ENCODE data around the gene CDH22. TPM values are rescaled to one million over a fixed set of nuclear protein-coding genes. Genes with fewer than 3 reads are reported as not detected.

Gene CDH22
- total RNA-seq, 3 donors from 2014 or later (not counting 1 experiment from before 2014, with no cell fraction given): not detected

GRCh38 chr20:46229478-46230105, 78.7 kb downstream of the CDH22 start:
- Mint-ChIP-seq H3K4me1 (no peaks in the 10 kb centered on the region), H3K36me3 (no peaks in the 10 kb centered on the region), H3K27me3 (ENCODE audit: low read depth in 2 of 2) (peaks cover 18 to 26% of the 10 kb centered on the region in 2 donors), H3K27ac (no peak overlapping the region), H3K4me3 (no peak overlapping the region), H3K9me3 (no peaks in the 10 kb centered on the region)
- Histone ChIP-seq H3K4me1 (ENCODE audit: control insufficient read depth, insufficient read depth, low read length) (peaks cover 4% of the 10 kb centered on the region), H3K27me3 (ENCODE audit: control insufficient read depth, insufficient read depth, low read length) (peaks cover 5% of the 10 kb centered on the region), H3K4me3 (ENCODE audit: low read length) (no peak overlapping the region), H3K9me3 (ENCODE audit: control insufficient read depth, insufficient read depth, low read length) (no peaks in the 10 kb centered on the region), H3K27ac (ENCODE audit: low read length) (no peak overlapping the region), H3K36me3 (ENCODE audit: control insufficient read depth, insufficient read depth, low read length) (no peaks in the 10 kb centered on the region)
- intact Hi-C loops (cut with micrococcal nuclease): no loop called here
- WGBS (ENCODE audit: insufficient coverage): 51% methylated on average over 4 of the region's 5 CpGs
- no peak for TF ChIP-seq CTCF (IDR thresholded peaks at IDR 0.05)
- DNase-seq (no peak), ATAC-seq (no peak)

GRCh38 chr20:46228670-46229069, 79.6 kb downstream of the CDH22 start:
- H3K27me3 ChIP-seq (ENCODE audit: control insufficient read depth, insufficient read depth, low read length): peaks cover 5% of the 10 kb centered on the region
- peaks cover 21 to 26% of the 10 kb centered on the region in 2 donors for H3K27me3 Mint-ChIP-seq (ENCODE audit: low read depth in 2 of 2)
- no peak overlapping the region for H3K4me3 Mint-ChIP-seq

GRCh38 chr20:46227272-46227767, 81.0 kb downstream of the CDH22 start:
- Histone ChIP-seq H3K4me1 (ENCODE audit: control insufficient read depth, insufficient read depth, low read length) (peaks cover 4% of the 10 kb centered on the region), H3K36me3 (ENCODE audit: control insufficient read depth, insufficient read depth, low read length) (no peaks in the 10 kb centered on the region), H3K27me3 (ENCODE audit: control insufficient read depth, insufficient read depth, low read length) (peaks cover 5% of the 10 kb centered on the region), H3K27ac (ENCODE audit: low read length) (no peak overlapping the region), H3K4me3 (ENCODE audit: low read length) (no peak overlapping the region), H3K9me3 (ENCODE audit: control insufficient read depth, insufficient read depth, low read length) (no peaks in the 10 kb centered on the region)
- no peaks in the 10 kb centered on the region for H3K9me3 Mint-ChIP-seq
- no peaks in the 10 kb centered on the region for H3K4me1 Mint-ChIP-seq
- DNase-seq (no peak), ATAC-seq (no peak)
- intact Hi-C loops (cut with micrococcal nuclease): no loop called here
- no peak overlapping the region for H3K4me3 Mint-ChIP-seq
- H3K36me3 Mint-ChIP-seq: no peaks in the 10 kb centered on the region
- TF ChIP-seq CTCF (IDR thresholded peaks at IDR 0.05): no peak
- H3K27me3 Mint-ChIP-seq (ENCODE audit: low read depth in 2 of 2): peaks cover 19 to 34% of the 10 kb centered on the region in 2 donors
- 63% methylated on average over 33 of the region's 33 CpGs for WGBS (ENCODE audit: insufficient coverage)
- no peak overlapping the region for H3K27ac Mint-ChIP-seq

More at GRCh38 chr20:46228670-46229069, 79.6 kb downstream of the CDH22 start:
- no peaks in the 10 kb centered on the region for H3K4me1 Mint-ChIP-seq
- no peaks in the 10 kb centered on the region for H3K36me3 Mint-ChIP-seq
- WGBS (ENCODE audit: insufficient coverage): 64% methylated on average over 8 of the region's 8 CpGs
- no peaks in the 10 kb centered on the region for H3K9me3 Mint-ChIP-seq
- no peaks in the 10 kb centered on the region for H3K36me3 ChIP-seq (ENCODE audit: control insufficient read depth, insufficient read depth, low read length)
- DNase-seq (no peak), ATAC-seq (no peak)
- no peak overlapping the region for H3K27ac ChIP-seq (ENCODE audit: low read length)
- H3K4me1 ChIP-seq (ENCODE audit: control insufficient read depth, insufficient read depth, low read length): peaks cover 4% of the 10 kb centered on the region
- intact Hi-C loops (cut with micrococcal nuclease): no loop called here
- H3K4me3 ChIP-seq (ENCODE audit: low read length): no peak overlapping the region
- H3K27ac Mint-ChIP-seq: no peak overlapping the region
- no peak for TF ChIP-seq CTCF (IDR thresholded peaks at IDR 0.05)
- no peaks in the 10 kb centered on the region for H3K9me3 ChIP-seq (ENCODE audit: control insufficient read depth, insufficient read depth, low read length)

- Mint-ChIP-seq H3K27ac (no peak overlapping the region), H3K4me1 (no peaks in the 10 kb centered on the region), H3K27me3 (ENCODE audit: low read depth in 2 of 2) (peaks cover 19 to 34% of the 10 kb centered on the region in 2 donors), H3K4me3 (no peak overlapping the region), H3K36me3 (no peaks in the 10 kb centered on the region), H3K9me3 (no peaks in the 10 kb centered on the region)
- Histone ChIP-seq H3K36me3 (ENCODE audit: control insufficient read depth, insufficient read depth, low read length) (no peaks in the 10 kb centered on the region), H3K9me3 (ENCODE audit: control insufficient read depth, insufficient read depth, low read length) (no peaks in the 10 kb centered on the region), H3K27ac (ENCODE audit: low read length) (no peak overlapping the region), H3K27me3 (ENCODE audit: control insufficient read depth, insufficient read depth, low read length) (peaks cover 5% of the 10 kb centered on the region), H3K4me3 (ENCODE audit: low read length) (no peak overlapping the region), H3K4me1 (ENCODE audit: control insufficient read depth, insufficient read depth, low read length) (peaks cover 4% of the 10 kb centered on the region)
- DNase-seq (no peak), ATAC-seq (no peak)
- intact Hi-C loops (cut with micrococcal nuclease): no loop called here
- no peak for TF ChIP-seq CTCF (IDR thresholded peaks at IDR 0.05)
- 58% methylated on average over 7 of the region's 8 CpGs for WGBS (ENCODE audit: insufficient coverage)
These were observed 81.7 kb downstream of the CDH22 start for GRCh38 chr20:46226602-46227001.
